Activated CD4-positive, alpha-beta T cell treated with anti-CD3 and anti-CD28 coated beads, Interleukin-2, amount 50 U/mL, for 48 hours (primary cell): ENCODE results near the gene PAPOLA.
"Not testable (repeated sequence)": the region's sequence is repeated elsewhere in the genome, so short reads cannot be mapped to it uniquely, and the experiment has no call there.

ENCODE experiments used
- DNase-seq, 2 experiments: peaks; one replicate each; pipeline ENCODE4 v3.0.0-alpha.2; 2020

PAPOLA gene

GRCh38 chr14:96501740-96502620, at the start of gene PAPOLA:
Gene PAPOLA (plus strand): TSS chr14:96502382. CDS start chr14:96502593, 211 bp downstream.
- DNase-seq = peak; percentile 91 to 94

- no peak for DNase-seq
Measured at GRCh38 chr14:96452684-96453083, 49.5 kb upstream of the PAPOLA start.

GRCh38 chr14:96455588-96455987, 46.6 kb upstream of the PAPOLA start:
- DNase-seq = no peak

- no peak for DNase-seq
Measured at GRCh38 chr14:96459851-96460250, 42.3 kb upstream of the PAPOLA start.

- no peak for DNase-seq
Measured at GRCh38 chr14:96461950-96462798, 40.0 kb upstream of the PAPOLA start.

GRCh38 chr14:96464136-96464535, 38.0 kb upstream of the PAPOLA start:
- no peak for DNase-seq

- no peak for DNase-seq
Measured at GRCh38 chr14:96466918-96467317, 35.3 kb upstream of the PAPOLA start.

GRCh38 chr14:96470331-96470730, 31.9 kb upstream of the PAPOLA start:
- no peak for DNase-seq

- not testable (repeated sequence) for DNase-seq
Measured at GRCh38 chr14:96470967-96471366, 31.2 kb upstream of the PAPOLA start.

- no peak for DNase-seq
Measured at GRCh38 chr14:96478119-96478518, 24.1 kb upstream of the PAPOLA start.

- no peak for DNase-seq
Measured at GRCh38 chr14:96479435-96480146, 22.6 kb upstream of the PAPOLA start.

- no peak for DNase-seq
Measured at GRCh38 chr14:96481731-96482314, 20.4 kb upstream of the PAPOLA start.

- DNase-seq = no peak
Measured at GRCh38 chr14:96482986-96483385, 19.2 kb upstream of the PAPOLA start.

- DNase-seq = no peak
Measured at GRCh38 chr14:96484399-96484798, 17.8 kb upstream of the PAPOLA start.

GRCh38 chr14:96486705-96487104, 15.5 kb upstream of the PAPOLA start:
- no peak for DNase-seq

- no peak for DNase-seq
Measured at GRCh38 chr14:96489327-96489726, 12.9 kb upstream of the PAPOLA start.

GRCh38 chr14:96493178-96493577, 9.0 kb upstream of the PAPOLA start:
- DNase-seq = no peak

GRCh38 chr14:96494331-96494730, 7.9 kb upstream of the PAPOLA start:
- no peak for DNase-seq

- DNase-seq = no peak
Measured at GRCh38 chr14:96497087-96497486, 5.1 kb upstream of the PAPOLA start.

- no peak for DNase-seq
Measured at GRCh38 chr14:96497586-96497985, 4.6 kb upstream of the PAPOLA start.

- peak in 1 of 2 experiments; percentile 12 for DNase-seq
Measured at GRCh38 chr14:96501217-96501739, 904 bp upstream of the PAPOLA start.

- DNase-seq = peak; percentile 51 to 61
Measured at GRCh38 chr14:96502621-96503305, 581 bp downstream of the PAPOLA start.
